ENCODE measurements around the gene DNAH10. TPM values are rescaled to one million over a fixed set of nuclear protein-coding genes. Genes with fewer than 3 reads are reported as not detected.

DNAH10 gene
- polyA plus RNA-seq, 2 of the 4 experiments (the other 2 are of a cell fraction): 0.14 to 0.39 TPM

DNA sequence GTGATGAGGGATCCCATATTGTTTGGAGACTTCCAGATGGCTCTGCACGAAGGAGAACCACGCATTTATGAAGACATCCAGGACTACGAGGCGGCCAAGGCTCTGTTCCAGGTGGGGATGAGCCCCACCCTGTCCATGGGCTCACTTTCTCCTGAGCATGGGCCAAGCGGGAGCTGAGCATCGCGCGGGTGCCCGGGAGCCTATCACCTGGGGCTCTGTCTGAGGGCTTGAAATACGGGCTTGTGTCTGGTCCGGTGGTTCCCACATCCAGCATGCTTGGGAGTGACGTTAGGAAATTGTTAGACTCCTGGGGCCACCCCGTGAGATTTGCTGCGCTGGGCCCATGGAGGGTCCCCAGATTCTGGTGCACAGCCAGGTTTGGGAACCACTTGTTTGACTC is 117.6 kb downstream of the DNAH10 start:
- POLR2A ChIA-PET: no interaction called here

GRCh38 chr12:123882161-123882705 is 120.1 kb downstream of the DNAH10 start:
- peaks cover 7% of the 10 kb centered on the region for H3K9me3 ChIP-seq
- H3K4me1 ChIP-seq: peaks cover 6% of the 10 kb centered on the region; the same call in 2 of the 3 replicates
- no peak for FAIRE-seq
- ChIA-PET CTCF (no interaction called here), POLR2A (no interaction called here)
- no peak for DNase-seq (ENCODE audit: low read depth in 1 of 2, low spot score in 1 of 2)
- no peak overlapping the region for H3K4me2 ChIP-seq
- ATAC-seq: no peak
- TF ChIP-seq CHD2 (IDR thresholded peaks at IDR 0.05; ENCODE audit: low read length, partially characterized antibody): no peak
- no peak for TF ChIP-seq FOXS1 (CRISPR knock-in tag; IDR thresholded peaks at IDR 0.05)
- no peak for TF ChIP-seq EP300 (IDR thresholded peaks at IDR 0.05)
- TF ChIP-seq, protein P1, sequence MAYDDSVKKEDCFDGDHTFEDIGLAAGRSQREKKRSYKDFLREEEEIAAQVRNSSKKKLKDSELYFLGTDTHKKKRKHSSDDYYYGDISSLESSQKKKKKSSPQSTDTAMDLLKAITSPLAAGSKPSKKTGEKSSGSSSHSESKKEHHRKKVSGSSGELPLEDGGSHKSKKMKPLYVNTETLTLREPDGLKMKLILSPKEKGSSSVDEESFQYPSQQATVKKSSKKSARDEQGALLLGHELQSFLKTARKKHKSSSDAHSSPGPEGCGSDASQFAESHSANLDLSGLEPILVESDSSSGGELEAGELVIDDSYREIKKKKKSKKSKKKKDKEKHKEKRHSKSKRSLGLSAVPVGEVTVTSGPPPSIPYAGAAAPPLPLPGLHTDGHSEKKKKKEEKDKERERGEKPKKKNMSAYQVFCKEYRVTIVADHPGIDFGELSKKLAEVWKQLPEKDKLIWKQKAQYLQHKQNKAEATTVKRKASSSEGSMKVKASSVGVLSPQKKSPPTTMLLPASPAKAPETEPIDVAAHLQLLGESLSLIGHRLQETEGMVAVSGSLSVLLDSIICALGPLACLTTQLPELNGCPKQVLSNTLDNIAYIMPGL (CRISPR knock-in tag; IDR thresholded peaks at IDR 0.05; ENCODE audit: borderline replicate concordance): no peak
- TF ChIP-seq, protein P2, sequence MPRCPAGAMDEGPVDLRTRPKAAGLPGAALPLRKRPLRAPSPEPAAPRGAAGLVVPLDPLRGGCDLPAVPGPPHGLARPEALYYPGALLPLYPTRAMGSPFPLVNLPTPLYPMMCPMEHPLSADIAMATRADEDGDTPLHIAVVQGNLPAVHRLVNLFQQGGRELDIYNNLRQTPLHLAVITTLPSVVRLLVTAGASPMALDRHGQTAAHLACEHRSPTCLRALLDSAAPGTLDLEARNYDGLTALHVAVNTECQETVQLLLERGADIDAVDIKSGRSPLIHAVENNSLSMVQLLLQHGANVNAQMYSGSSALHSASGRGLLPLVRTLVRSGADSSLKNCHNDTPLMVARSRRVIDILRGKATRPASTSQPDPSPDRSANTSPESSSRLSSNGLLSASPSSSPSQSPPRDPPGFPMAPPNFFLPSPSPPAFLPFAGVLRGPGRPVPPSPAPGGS (IDR thresholded peaks at IDR 0.05): no peak
- TF ChIP-seq CTCF (IDR thresholded peaks at IDR 0.05): no peak
- TF ChIP-seq NPAS2 (CRISPR knock-in tag; IDR thresholded peaks at IDR 0.05; ENCODE audit: borderline replicate concordance): no peak
- no peak for TF ChIP-seq ZSCAN20 (CRISPR knock-in tag; IDR thresholded peaks at IDR 0.05)
- no peak for TF ChIP-seq EHF (CRISPR knock-in tag; IDR thresholded peaks at IDR 0.05)
- WGBS (ENCODE audit: missing lambda C conversion rate): 32% methylated on average over 8 of the region's 8 CpGs
- H3K27ac ChIP-seq: no peak overlapping the region
- H3K4me3 ChIP-seq: no peak overlapping the region

More for the DNA sequence above, 117.6 kb downstream of the DNAH10 start:
- TF ChIP-seq PHF8 (IDR thresholded peaks at IDR 0.05; ENCODE audit: borderline replicate concordance, low read depth) (no peak), TFCP2L1 (CRISPR knock-in tag; IDR thresholded peaks at IDR 0.05) (no peak), EHF (CRISPR knock-in tag; IDR thresholded peaks at IDR 0.05) (no peak), NR3C1 (IDR thresholded peaks at IDR 0.05) (no peak), RNF2 (IDR thresholded peaks at IDR 0.05; ENCODE audit: borderline replicate concordance, low read depth) (no peak), NPAS2 (CRISPR knock-in tag; IDR thresholded peaks at IDR 0.05; ENCODE audit: borderline replicate concordance) (no peak), RAD21 (conservative IDR thresholded peaks at IDR 0.05 in 1 of 2, IDR thresholded peaks at IDR 0.05 in 1 of 2) (no peak)
- TF ChIP-seq, protein P3, sequence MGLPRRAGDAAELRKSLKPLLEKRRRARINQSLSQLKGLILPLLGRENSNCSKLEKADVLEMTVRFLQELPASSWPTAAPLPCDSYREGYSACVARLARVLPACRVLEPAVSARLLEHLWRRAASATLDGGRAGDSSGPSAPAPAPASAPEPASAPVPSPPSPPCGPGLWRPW (IDR thresholded peaks at IDR 0.05): no peak
- TF ChIP-seq, protein P4, sequence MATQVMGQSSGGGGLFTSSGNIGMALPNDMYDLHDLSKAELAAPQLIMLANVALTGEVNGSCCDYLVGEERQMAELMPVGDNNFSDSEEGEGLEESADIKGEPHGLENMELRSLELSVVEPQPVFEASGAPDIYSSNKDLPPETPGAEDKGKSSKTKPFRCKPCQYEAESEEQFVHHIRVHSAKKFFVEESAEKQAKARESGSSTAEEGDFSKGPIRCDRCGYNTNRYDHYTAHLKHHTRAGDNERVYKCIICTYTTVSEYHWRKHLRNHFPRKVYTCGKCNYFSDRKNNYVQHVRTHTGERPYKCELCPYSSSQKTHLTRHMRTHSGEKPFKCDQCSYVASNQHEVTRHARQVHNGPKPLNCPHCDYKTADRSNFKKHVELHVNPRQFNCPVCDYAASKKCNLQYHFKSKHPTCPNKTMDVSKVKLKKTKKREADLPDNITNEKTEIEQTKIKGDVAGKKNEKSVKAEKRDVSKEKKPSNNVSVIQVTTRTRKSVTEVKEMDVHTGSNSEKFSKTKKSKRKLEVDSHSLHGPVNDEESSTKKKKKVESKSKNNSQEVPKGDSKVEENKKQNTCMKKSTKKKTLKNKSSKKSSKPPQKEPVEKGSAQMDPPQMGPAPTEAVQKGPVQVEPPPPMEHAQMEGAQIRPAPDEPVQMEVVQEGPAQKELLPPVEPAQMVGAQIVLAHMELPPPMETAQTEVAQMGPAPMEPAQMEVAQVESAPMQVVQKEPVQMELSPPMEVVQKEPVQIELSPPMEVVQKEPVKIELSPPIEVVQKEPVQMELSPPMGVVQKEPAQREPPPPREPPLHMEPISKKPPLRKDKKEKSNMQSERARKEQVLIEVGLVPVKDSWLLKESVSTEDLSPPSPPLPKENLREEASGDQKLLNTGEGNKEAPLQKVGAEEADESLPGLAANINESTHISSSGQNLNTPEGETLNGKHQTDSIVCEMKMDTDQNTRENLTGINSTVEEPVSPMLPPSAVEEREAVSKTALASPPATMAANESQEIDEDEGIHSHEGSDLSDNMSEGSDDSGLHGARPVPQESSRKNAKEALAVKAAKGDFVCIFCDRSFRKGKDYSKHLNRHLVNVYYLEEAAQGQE (IDR thresholded peaks at IDR 0.05): no peak
- 77% methylated on average over 14 of the region's 14 CpGs for WGBS (ENCODE audit: missing lambda C conversion rate)
- H3K9me3 ChIP-seq: peaks cover 6% of the 10 kb centered on the region
- no peaks in the 10 kb centered on the region for H3K4me1 ChIP-seq
- ATAC-seq: no peak
- DNase-seq (ENCODE audit: low read depth in 1 of 2, low spot score in 1 of 2): no peak
- CTCF ChIA-PET: no interaction called here
- H3K27ac ChIP-seq: no peak overlapping the region
- no peak overlapping the region for H3K4me2 ChIP-seq
- FAIRE-seq: no peak
- H3K4me3 ChIP-seq: no peak overlapping the region
